ENCODE measurements around the gene CKS2.

CKS2 gene

GRCh38 chr9:89350988-89351557 lies 40.1 kb downstream of the CKS2 start:
- DNase-seq (ENCODE audit: low read depth in 2 of 2): no peak

DNA sequence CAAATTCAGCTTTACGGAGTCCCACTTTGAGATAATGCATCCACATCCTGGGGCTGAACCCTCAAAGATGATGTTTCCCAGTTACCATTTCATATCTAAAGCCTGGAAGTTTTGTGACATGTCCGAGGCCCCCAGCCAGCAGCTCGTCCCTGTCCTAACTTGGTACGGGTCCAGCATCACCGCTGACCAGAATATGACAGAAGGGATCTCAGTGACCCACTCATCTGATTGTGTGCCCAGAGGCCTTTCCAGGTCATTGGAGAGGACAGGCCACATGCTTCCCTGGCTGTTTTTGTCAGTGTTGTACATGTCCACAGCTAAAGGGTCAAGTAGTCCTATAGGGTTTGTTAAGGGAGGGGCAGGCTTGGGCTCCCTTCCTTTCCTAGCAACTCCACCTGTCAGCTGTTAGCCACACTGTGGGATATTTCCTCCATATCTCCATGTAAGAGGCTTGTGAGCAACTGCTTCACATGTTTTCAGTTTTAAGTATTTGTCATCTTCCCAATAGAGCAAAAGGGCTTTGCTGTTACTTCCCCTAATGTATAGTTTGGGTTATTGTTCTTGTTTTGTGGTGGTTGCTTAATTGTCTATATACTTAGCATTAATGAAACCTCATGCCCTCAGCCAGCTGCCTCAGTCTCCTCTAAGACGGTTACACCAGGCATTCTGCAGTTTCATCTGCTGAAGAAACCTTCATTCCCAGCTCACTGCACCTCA lies 40.7 kb downstream of the CKS2 start:
- no peak for DNase-seq (ENCODE audit: low read depth in 2 of 2)

DNA sequence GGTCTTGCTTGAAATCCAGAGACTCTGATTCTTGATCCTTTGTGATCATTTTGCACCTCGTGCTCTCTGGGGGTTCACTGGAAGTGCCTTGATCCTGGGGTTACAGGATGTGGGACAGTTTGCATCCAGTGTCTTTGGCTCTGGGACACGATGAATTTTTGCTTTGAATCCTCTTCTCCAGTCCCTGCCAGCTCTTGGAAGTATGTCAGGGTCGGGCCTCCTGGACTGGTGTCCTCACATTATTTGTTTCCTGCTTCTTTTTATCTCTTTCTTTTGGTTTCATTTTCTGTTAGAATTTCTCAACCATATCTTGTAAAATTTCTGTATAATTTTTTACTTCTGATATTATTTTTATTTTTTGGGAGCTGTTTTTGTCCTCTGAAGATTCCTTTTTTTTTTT lies 41.5 kb downstream of the CKS2 start:
- DNase-seq (ENCODE audit: low read depth in 2 of 2): no peak

DNA sequence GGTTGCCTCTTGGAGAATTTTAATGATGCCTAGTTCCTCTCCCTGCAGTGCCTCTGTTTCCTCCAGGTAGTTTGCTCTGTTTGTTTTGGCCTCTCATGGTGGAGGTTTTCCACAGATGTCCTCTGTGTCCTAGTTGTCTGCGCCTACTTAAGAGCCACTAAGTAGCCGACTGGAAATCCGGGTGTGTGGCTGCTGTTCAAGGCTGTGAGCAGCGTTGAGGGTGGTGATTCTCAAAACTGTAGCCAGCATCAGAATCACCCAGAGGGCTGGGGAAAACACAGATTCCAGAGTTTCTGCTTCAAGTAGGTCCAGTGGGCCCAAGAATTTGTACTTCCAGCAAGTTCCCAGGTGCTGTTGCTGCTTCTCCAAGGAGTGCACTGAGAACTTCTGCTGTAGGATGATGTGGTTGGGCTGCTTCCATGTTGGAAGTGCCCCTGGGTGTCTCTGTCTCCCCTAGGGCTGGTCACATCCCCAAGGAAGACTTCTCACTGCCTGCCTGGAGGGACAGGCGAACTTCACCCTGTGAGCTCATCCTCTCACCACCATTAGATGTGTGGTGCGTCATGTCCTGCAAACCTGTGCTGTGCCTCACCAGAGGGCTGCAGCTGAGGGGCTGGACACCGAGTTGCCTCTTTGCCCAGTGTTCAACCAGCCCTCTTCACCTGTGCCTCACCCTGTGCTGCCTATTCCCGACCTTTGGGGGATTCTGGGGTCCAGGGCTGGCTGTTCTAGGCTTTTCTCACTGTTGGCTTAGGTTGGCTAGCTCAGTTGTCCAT lies 42.1 kb downstream of the CKS2 start:
- no peak for DNase-seq (ENCODE audit: low read depth in 2 of 2)

- no peak for DNase-seq (ENCODE audit: low read depth in 2 of 2)
Measured at GRCh38 chr9:89353989-89354388, 43.0 kb downstream of the CKS2 start.

DNA sequence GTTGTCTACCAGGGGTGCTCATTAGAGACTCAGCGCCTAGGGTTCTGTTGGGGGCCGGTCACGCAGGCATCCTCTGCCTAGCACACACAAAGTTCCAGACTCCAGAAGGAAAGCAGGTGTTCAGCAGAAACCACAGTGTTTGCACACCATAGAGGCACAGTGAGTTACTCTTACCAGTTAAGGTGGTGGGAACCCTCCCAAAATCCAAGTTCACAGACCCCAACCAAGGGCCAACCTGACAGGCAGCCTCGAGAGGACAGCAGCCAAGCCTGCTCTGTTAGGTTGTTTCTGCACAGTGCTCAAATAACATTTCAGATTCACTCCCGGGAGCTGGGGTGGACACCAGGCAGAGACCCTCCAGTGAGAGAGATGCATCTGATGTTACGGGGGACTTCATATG lies 43.5 kb downstream of the CKS2 start:
- no peak for DNase-seq (ENCODE audit: low read depth in 2 of 2)

- no peak for DNase-seq (ENCODE audit: low read depth in 2 of 2)
Measured at GRCh38 chr9:89356782-89357181, 45.8 kb downstream of the CKS2 start.

DNA sequence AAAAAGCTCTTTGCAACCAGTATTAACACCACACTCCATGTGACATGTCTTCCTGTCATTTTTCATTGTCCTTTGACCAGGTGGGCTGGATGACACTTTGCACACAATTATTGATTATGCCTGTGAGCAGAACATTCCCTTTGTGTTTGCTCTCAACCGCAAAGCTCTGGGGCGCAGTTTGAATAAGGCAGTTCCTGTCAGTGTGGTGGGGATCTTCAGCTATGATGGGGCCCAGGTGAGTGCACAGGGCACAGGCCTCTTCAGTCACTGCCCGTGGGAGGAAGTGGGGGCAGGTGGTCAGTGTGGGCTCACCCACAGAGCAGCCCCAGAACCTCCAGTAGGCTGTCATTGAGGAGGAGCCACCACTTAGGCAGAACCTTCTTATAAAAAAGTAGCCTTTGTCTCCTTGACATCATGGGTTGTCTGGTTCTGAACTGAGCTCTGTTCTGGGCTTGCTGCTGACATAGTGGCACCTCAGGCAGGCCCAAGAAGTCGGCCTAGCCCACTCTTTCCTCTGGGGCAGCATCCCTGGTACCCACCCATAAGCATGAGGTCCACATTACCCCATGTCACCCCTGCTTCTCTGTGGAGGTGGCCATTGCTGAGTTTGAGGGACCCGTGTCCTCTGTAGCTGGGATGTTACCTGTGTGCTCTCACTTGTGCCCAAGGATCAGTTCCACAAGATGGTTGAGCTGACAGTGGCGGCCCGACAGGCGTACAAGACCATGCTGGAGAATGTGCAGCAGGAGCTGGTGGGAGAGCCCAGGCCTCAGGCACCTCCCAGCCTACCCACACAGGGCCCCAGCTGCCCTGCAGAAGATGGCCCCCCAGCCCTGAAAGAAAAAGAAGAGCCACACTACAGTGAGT lies 46.6 kb downstream of the CKS2 start:
- no peak for DNase-seq (ENCODE audit: low read depth in 2 of 2)

DNA sequence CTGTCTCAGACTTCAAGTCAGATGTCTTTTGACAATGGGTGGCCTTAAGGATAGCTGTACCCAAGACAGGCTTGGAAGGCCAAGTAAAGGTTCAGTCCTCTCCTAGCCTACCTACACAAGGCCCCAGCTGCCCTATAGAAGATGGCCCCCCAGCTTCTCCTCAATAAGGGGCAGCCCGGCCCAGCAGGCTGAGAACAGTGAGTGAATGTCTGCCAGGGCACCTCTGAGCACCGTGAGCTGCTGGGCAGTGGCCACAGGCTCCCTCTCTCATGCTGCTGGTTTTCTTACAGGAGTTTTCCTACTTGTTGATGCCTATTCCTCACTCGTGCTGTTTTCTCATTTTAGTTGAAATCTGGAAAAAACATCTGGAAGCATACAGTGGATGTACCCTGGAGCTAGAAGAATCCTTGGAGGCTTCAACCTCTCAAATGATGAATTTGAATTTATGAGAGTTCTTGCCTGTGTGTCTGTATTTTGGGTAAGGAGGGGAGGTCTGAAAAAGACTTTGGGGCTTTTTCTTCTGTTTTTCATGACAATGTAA lies 47.5 kb downstream of the CKS2 start:
- DNase-seq (ENCODE audit: low read depth in 2 of 2): no peak

DNA sequence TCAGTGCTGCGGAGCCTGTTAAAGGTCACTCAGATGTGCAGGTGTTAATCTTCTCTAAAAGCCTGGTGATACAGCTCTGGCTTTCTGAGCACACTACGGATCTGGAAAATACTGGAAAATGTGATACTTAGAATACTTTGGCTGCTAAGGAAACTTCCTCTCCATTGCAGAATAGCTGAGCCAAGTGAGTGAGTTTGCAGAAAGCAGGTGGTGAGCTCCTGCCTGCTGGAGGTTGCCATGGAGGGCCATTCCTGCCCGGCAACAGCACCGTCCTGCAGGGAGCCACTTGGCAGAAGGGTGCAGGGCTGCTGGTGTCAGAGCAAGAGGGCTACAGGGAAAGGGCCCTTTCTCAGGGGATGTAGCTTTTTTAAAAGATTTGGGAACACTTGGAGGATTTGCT lies 48.0 kb downstream of the CKS2 start:
- DNase-seq (ENCODE audit: low read depth in 2 of 2): no peak

DNA sequence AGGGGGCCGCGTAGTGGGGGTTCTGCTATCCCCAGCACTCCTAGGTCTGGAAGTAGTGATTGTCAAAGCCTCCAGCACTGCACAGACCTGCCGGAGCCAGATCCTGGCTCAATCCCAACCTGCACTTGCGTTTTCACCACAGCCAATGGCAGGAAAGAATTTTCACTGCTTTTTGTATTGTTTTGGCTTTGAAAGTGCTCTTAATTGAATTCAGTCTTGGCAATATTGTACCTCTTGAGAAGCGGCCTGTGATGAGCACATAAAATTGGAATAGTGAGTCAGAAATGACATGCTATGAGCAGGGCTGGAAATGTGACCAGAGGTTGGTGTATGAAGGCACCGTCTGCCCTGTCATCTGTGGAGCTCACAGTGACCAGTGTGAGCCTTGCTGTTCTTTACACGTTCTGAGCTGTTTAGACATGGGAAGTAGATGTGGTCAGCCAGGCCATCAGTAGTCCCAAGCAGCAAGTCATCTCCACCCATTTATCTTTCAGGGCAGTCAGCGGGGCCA lies 48.8 kb downstream of the CKS2 start:
- DNase-seq (ENCODE audit: low read depth in 2 of 2): no peak

- no peak for DNase-seq (ENCODE audit: low read depth in 2 of 2)
Measured at GRCh38 chr9:89360465-89360864, 49.5 kb downstream of the CKS2 start.

GRCh38 chr9:89361031-89361430 lies 50.0 kb downstream of the CKS2 start:
- DNase-seq (ENCODE audit: low read depth in 2 of 2): no peak

DNA sequence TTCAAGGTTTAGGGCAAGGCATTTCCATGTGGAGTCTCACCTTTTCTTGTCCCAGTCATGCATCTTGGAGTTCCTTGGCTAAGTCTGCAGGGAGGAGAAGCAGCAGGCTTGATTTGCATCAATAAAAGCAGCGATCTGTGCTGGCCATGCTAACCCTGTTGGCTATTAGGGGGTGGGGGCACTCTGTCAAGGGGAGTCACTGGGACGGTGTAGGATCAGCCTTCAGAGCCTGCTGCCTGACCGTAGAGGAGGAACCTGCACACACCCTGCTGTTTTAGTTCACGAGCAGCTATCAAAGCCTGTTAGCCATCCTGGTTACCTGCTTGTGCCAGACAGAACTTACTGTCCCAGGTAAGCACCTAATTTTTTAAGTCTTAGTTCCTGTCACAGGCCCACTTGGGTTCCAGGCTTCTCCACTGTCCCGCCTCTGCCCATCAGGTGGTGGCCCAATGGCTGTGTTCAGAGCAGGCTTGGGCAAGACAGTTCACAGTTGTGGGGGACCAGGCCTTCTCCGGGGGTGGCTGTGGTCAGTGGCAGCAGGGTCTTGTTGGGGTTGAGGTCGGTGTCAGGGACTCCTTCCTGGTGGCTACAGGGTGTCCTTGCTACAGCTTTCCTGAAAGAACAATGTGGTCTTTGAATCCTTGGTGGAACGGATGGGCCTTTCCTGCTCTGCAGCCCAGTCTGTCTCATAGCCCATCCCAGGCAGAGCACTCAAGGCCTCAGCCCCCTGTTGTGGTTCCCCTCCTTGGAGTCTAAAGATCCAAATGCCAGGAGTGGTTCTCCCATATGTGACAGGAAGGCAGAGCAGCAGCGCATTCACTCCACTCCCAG lies 51.0 kb downstream of the CKS2 start:
- no peak for DNase-seq (ENCODE audit: low read depth in 2 of 2)

GRCh38 chr9:89362647-89363310 lies 51.8 kb downstream of the CKS2 start:
- DNase-seq (ENCODE audit: low read depth in 2 of 2): no peak

DNA sequence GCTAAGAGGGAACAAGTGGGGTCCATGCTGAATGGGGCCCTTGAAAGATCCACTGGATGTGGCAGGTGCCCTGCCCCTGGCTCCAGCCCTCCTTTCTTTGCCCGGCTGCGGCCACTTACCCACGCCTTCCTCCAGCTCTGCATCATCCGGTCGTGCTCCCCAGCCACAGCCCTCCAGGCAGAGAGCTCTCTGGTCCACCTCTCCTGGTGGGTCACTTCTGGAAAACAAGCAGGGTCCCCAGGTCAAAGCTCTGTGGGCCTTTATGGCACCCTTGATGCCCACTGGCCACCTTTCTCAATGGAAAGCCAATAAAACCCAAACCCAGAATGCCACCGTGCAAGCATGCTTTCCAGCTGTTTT lies 52.3 kb downstream of the CKS2 start:
- DNase-seq (ENCODE audit: low read depth in 2 of 2): no peak

- DNase-seq (ENCODE audit: low read depth in 2 of 2): no peak
Measured at GRCh38 chr9:89363921-89364665, 53.1 kb downstream of the CKS2 start.

DNA sequence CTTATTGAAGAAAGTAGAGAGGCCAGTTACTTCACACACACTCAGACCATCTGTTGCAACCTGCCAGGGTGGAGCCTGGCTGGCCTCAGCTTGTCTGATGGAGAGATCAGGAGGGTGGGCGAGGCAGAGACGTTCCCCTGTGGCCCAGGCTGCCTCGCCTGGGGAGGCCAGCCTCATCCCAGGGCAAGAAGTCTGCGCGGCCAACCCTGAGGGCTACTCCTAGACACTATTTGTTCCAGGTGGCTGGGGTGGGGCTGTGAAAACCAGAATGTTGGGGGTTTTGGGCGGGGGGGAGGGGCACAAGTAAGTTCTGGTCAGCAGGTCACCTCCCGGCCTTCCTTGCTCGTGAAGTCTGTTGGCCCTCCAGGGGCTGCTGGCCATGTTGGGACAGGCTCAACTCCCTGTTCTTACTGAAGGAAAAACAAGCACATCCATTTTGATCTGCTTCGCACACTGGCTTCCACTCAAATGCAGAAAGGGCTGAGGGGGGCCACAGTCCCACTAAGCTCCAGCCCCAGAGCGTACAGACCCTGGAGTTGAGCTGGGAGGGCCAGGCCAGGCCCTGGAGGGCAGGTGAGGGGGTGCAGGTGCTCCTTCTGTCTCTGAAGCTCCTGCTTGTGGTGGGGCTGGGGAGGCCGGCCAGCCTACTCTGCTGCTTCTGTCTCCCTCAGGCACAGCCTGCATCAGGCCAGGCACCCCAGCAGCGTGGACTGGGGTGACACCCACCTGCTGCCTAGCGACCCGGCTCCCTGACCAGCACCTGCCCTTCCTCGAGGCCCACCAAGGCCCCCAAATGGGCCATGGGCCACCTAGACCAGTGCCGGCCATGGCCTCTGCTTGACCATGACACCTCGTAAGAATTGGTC lies 53.9 kb downstream of the CKS2 start:
- no peak for DNase-seq (ENCODE audit: low read depth in 2 of 2)

DNA sequence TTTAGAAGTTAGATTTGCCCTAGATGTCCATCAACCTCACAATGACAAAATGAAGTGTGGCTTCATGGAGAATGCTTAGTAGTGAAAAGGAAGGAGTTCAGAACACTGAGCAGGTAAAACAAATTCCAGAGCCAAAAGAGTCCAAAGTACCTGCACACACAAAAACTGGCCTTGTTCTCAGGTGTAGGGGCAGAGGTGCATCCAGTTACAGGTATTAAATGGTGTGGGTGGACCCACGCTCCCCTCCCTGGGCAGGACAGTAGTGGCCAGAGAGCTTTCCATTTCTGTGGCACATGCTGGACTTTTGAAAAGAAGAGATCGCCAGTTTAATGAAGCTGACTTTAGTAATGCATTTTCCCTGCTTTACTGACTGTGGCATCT lies 54.5 kb downstream of the CKS2 start:
- DNase-seq (ENCODE audit: low read depth in 2 of 2): no peak

Measured in stimulated activated CD8-positive, alpha-beta memory T cell treated with anti-CD3 and anti-CD28 coated beads, Interleukin-7, amount 100 ng/mL, for 1 hour (primary cell).